HEK293T (cell line): ENCODE results near the gene MYO7B.

Experiments used
- CTCF ChIA-PET: fragments of 350-600 bp; formaldehyde crosslinking; extraction: SDS; loops from one replicate; lab custom pipeline; 2021; ENCODE audit warnings: antibody characterized with exemption, inconsistent platforms; lab: Yijun Ruan, JAX
- POLR2A ChIA-PET: fragments of 350-600 bp; formaldehyde crosslinking; extraction: SDS; loops from one replicate; lab custom pipeline; 2020; ENCODE audit warnings: antibody characterized with exemption, inconsistent platforms; lab: Yijun Ruan, JAX
- DNase-seq: peaks from one replicate; pipeline ENCODE4 v3.0.0; 2012; ENCODE audit warnings: mixed read lengths; ENCODE audit errors: extremely low spot score
- ARNT ChIP-seq: fragments of 450-650 bp; IDR thresholded peaks from 2 replicates; pipeline ENCODE4 v1.6.1; 2017; ENCODE audit warnings: mild to moderate bottlenecking
- BHLHE40 ChIP-seq: fragments of 450-650 bp; IDR thresholded peaks from 2 replicates; pipeline ENCODE4 v1.6.1; 2016; ENCODE audit warnings: mild to moderate bottlenecking, moderate library complexity, borderline replicate concordance
- CTBP1 ChIP-seq: fragments of 450-650 bp; IDR thresholded peaks from 2 replicates; pipeline ENCODE4 v1.6.1; 2016; ENCODE audit warnings: borderline replicate concordance
- ELF4 ChIP-seq: fragments of 450-650 bp; IDR thresholded peaks from 2 replicates; pipeline ENCODE4 v1.6.1; 2017; ENCODE audit warnings: antibody characterized with exemption
- FOXA1 ChIP-seq: fragments of 450-650 bp; IDR thresholded peaks from 2 replicates; pipeline ENCODE4 v1.6.1; 2016; ENCODE audit warnings: mild to moderate bottlenecking
- FOXK2 ChIP-seq: fragments of 450-650 bp; IDR thresholded peaks from 2 replicates; pipeline ENCODE4 v1.6.1; 2016; ENCODE audit warnings: mild to moderate bottlenecking
- FOXM1 ChIP-seq: fragments of 450-650 bp; IDR thresholded peaks from 2 replicates; pipeline ENCODE4 v1.6.1; 2017; ENCODE audit warnings: mild to moderate bottlenecking, borderline replicate concordance
- HDGF ChIP-seq: fragments of 450-650 bp; IDR thresholded peaks from 2 replicates; pipeline ENCODE4 v1.6.1; 2017; ENCODE audit warnings: antibody characterized with exemption, borderline replicate concordance
- L3MBTL2 ChIP-seq: fragments of 450-650 bp; conservative IDR thresholded peaks from 2 replicates; pipeline ENCODE4 v1.6.1; 2016; ENCODE audit warnings: mild to moderate bottlenecking
- LEF1 ChIP-seq: fragments of 450-650 bp; IDR thresholded peaks from 2 replicates; pipeline ENCODE4 v1.6.1; 2017; ENCODE audit warnings: mild to moderate bottlenecking, borderline replicate concordance
- NFRKB ChIP-seq: fragments of 450-650 bp; IDR thresholded peaks from 2 replicates; pipeline ENCODE4 v1.6.1; 2016; ENCODE audit warnings: mild to moderate bottlenecking, moderate library complexity
- SP1 ChIP-seq: fragments of 450-650 bp; IDR thresholded peaks from 2 replicates; pipeline ENCODE4 v1.6.1; 2017
- SUZ12 ChIP-seq: fragments of 450-650 bp; IDR thresholded peaks from 2 replicates; pipeline ENCODE4 v1.6.1; 2016; ENCODE audit warnings: mild to moderate bottlenecking
- TARDBP ChIP-seq: fragments of 450-650 bp; IDR thresholded peaks from 2 replicates; pipeline ENCODE4 v1.6.1; 2016
- ZNF384 ChIP-seq: fragments of 450-650 bp; IDR thresholded peaks from 2 replicates; pipeline ENCODE4 v1.6.1; 2016
- TF ChIP-seq, protein P1 (sequence below): fragments of 450-650 bp; IDR thresholded peaks from 2 replicates; pipeline ENCODE4 v1.6.1; 2016

MYO7B gene

DNA sequence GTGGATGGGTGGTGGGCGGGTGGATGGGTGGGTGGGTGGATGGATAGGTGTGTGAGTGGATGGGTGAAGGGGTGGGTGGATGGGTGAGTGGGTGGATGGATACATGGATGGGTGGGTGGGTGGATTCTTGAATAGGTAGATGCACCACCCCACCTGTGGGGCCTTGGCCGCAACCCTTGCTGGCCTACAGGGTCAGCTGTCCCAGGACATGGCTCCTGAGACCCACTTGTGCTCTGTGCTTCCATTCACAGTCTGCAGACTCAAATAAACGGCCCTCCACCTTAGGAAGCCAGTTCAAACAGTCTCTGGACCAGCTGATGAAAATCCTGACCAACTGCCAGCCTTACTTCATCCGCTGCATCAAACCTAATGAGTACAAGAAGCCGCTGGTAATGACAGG lies 54.4 kb downstream of the MYO7B start:
- no peak for DNase-seq
- POLR2A ChIA-PET = no interaction called here
- TF ChIP-seq, protein P1, sequence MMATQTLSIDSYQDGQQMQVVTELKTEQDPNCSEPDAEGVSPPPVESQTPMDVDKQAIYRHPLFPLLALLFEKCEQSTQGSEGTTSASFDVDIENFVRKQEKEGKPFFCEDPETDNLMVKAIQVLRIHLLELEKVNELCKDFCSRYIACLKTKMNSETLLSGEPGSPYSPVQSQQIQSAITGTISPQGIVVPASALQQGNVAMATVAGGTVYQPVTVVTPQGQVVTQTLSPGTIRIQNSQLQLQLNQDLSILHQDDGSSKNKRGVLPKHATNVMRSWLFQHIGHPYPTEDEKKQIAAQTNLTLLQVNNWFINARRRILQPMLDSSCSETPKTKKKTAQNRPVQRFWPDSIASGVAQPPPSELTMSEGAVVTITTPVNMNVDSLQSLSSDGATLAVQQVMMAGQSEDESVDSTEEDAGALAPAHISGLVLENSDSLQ = no peak
- no peak for TF ChIP-seq LEF1
- no peak for TF ChIP-seq FOXA1
- no peak for TF ChIP-seq SP1
- TF ChIP-seq HDGF = no peak
- TF ChIP-seq ZNF384 = no peak
- no peak for TF ChIP-seq BHLHE40
- TF ChIP-seq SUZ12 = no peak
- no peak for TF ChIP-seq NFRKB
- no peak for TF ChIP-seq L3MBTL2
- no peak for TF ChIP-seq ELF4
- TF ChIP-seq FOXM1 = no peak
- TF ChIP-seq ARNT = no peak
- TF ChIP-seq CTBP1 = no peak
- TF ChIP-seq TARDBP = no peak
- TF ChIP-seq FOXK2 = no peak
- CTCF ChIA-PET = interaction anchor here (2.8 kb wide), 1 partner anchor 60 kb away, joined by 46 read pairs; no protein-coding TSS in a partner anchor

DNA sequence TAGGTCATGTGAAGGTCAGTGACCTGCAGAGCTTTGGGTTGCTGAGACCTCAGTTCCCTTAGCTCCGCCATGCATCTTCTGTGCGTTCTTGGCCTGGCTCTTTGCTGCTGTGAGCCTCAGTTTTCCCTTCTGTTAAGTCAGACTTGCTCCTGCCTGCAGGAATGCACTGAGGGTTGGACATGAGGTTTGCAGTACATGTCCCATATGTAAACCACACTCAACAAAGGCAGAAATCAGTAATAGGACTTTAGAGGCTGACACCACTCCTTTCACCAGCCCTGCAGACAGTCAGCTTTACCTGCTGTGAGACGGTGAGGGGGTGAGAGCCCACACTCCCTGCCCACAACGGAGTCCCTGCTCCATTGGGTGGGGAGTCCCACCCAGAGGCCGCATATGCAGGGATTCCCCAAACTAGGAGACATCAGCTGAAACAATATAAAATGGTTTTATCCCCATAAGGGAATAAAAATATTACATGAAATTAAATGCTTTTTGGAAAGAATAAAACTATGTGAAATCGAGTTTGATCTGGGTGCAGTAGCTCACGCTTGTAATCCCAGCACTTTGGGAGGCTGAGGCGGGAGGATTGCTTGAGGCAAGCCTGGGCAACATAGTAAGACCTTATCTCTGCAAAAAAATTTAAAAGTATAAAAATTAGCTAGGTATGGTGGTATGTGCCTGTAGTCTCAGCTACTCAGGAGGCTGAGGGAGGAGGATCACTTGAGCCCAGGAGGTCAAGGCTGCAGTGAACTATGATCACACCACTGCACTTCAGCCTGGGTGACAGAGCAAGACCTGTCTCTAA lies 55.1 kb downstream of the MYO7B start:
- TF ChIP-seq FOXM1 (no peak), L3MBTL2 (no peak)
- ChIA-PET POLR2A (interaction anchor here (1.0 kb wide), 3 partner anchors 10 to 112 kb away, joined by 3 to 4 read pairs (median 4); partner anchors contain the start of gene IWS1), CTCF (interaction anchor here (0.6 to 2.8 kb wide), 32 partner anchors 8 to 299 kb away, joined by 3 to 46 read pairs (median 5); partner anchors contain the start of gene LIMS2)
- DNase-seq = no peak

DNA sequence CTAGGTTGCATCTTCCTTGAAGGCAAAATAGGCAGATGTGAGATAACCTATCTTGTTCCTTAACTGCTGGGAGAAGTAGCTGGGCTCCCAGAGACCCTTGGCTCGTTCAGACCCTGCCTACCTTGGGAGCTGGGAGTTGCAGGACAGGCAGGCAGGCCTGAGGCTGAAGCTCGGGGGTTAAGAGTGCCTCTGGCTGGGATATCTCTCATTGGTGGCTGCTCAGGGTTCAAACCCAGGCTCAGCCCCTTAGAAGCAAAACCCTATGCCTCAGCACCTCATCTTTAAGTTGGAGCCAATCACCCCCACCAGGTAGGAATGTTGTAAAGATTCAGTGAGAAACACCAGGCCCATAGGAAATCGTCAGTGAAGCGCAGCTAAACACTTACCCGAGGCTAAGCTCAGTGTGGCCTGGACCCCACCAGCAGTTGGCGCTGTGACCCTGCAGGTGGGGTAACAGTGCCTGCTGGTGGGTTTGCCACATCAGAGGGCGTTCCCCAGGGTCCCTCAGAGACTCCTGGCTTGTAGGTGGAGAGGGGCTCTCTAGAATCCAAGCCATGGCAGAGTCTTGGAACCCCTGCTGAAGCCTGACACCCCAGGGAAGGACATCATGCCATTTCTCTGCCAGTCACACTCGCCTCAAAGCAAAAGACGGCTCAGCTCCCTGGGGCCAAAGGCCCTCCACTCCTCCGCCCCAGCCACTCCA lies 55.9 kb downstream of the MYO7B start:
- POLR2A ChIA-PET = interaction anchor here (1.0 kb wide), 3 partner anchors 11 to 111 kb away, joined by 3 to 4 read pairs (median 4); partner anchors contain the start of gene IWS1
- TF ChIP-seq, protein P1 = no peak
- TF ChIP-seq SP1 (no peak), ZNF384 (no peak), FOXK2 (no peak), FOXA1 (no peak), LEF1 (no peak), NFRKB (no peak), ARNT (no peak), ELF4 (no peak), CTBP1 (no peak), TARDBP (no peak), FOXM1 (no peak), HDGF (no peak), L3MBTL2 (no peak)
- CTCF ChIA-PET = interaction anchor here (0.6 to 2.8 kb wide), 34 partner anchors 9 to 298 kb away, joined by 3 to 46 read pairs (median 4); partner anchors contain the start of gene LIMS2
- DNase-seq = peak; percentile 85

DNA sequence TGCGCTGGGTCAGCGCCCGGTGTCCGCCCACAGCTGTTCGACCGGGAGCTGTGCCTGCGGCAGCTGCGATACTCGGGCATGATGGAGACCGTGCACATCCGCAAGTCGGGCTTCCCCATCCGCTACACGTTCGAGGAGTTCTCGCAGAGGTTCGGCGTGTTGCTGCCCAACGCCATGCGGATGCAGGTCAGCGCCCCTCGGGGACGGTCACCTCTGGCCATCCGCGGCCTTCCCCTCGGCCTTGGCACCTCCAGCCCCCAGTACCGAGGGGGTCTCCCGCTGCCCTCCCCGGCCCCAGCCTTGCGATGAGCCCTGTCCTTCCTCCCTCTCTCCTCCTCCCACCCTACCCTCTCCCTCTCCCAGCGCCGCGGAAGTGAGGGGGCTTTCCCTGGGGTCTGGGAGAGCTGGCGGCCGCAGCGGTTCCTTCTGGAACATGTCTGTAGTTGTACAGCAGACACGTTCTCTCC lies 57.3 kb downstream of the MYO7B start:
- ChIA-PET CTCF (interaction anchor here (2.8 kb wide), 1 partner anchor 57 kb away, joined by 46 read pairs; no protein-coding TSS in a partner anchor), POLR2A (no interaction called here)
- no peak for DNase-seq
- TF ChIP-seq ARNT (no peak), SUZ12 (no peak), TARDBP (no peak), SP1 (no peak), ZNF384 (no peak), LEF1 (no peak), ELF4 (no peak), FOXA1 (no peak), FOXM1 (no peak), FOXK2 (no peak), L3MBTL2 (no peak), CTBP1 (no peak), BHLHE40 (no peak), NFRKB (no peak), HDGF (no peak)
- TF ChIP-seq, protein P1 = no peak
